Neutrophil (primary cell): Measurements from ENCODE around the gene CDC42EP4.

Source experiments
- H3K27ac ChIP-seq: fragments of 200-600 bp; sonication (generic); 2 replicates; pipeline ENCODE4 v1.5.1; 2016; ENCODE audit warnings: mild to moderate bottlenecking, moderate library complexity
- H3K27me3 ChIP-seq: fragments of 200-600 bp; sonication (generic); 2 replicates; pipeline ENCODE4 v1.6.0; 2016; ENCODE audit warnings: mild to moderate bottlenecking
- H3K36me3 ChIP-seq: fragments of 200-600 bp; sonication (generic); 2 replicates; pipeline ENCODE4 v1.5.1; 2017
- H3K4me1 ChIP-seq, 2 experiments: fragments of 200-600 bp in 1 of 2; sonication (generic) in 1 of 2; 1 replicate in 1 of 2; 2 replicates in 1 of 2; pipeline versions ENCODE4 v1.5.1 to v1.6.1; 2013 to 2016; ENCODE audit warnings: low read depth in 1 of 2, low read length in 1 of 2, mild to moderate bottlenecking in 1 of 2, moderate library complexity in 1 of 2; ENCODE audit not compliant: control insufficient read depth in 1 of 2, insufficient read depth in 1 of 2
- H3K4me3 ChIP-seq, 2 experiments: fragments of 200-600 bp in 1 of 2; sonication (generic) in 1 of 2; 1 replicate in 1 of 2; 2 replicates in 1 of 2; pipeline ENCODE4 v1.5.1; 2013 to 2016; ENCODE audit warnings: low read depth in 1 of 2, low read length in 1 of 2, mild to moderate bottlenecking in 1 of 2, moderate library complexity in 1 of 2
- H3K9me3 ChIP-seq: fragments of 200-600 bp; sonication (generic); 2 replicates; pipeline ENCODE4 v1.5.1; 2016
- CTCF ChIP-seq: fragments of 200-600 bp; sonication (generic); IDR thresholded peaks from 2 replicates; pipeline ENCODE4 v1.5.1; 2016; ENCODE audit warnings: antibody characterized with exemption

CDC42EP4 gene

GRCh38 chr17:73283250-73283649 lies 28.6 kb downstream of the CDC42EP4 start:
- Histone ChIP-seq H3K4me1 (no peaks in the 10 kb centered on the region), H3K9me3 (no peaks in the 10 kb centered on the region), H3K27me3 (no peaks in the 10 kb centered on the region), H3K4me3 (no peak overlapping the region), H3K27ac (no peak overlapping the region), H3K36me3 (peaks cover 25% of the 10 kb centered on the region)
- no peak for TF ChIP-seq CTCF

- H3K4me1 ChIP-seq = no peaks in the 10 kb centered on the region
- H3K36me3 ChIP-seq = peaks cover 25% of the 10 kb centered on the region
- no peak overlapping the region for H3K4me3 ChIP-seq
- no peaks in the 10 kb centered on the region for H3K9me3 ChIP-seq
- no peak overlapping the region for H3K27ac ChIP-seq
- no peaks in the 10 kb centered on the region for H3K27me3 ChIP-seq
- TF ChIP-seq CTCF = no peak
Measured at GRCh38 chr17:73282629-73283028, 29.2 kb downstream of the CDC42EP4 start.

GRCh38 chr17:73281928-73282327 lies 29.9 kb downstream of the CDC42EP4 start:
- H3K9me3 ChIP-seq = no peaks in the 10 kb centered on the region
- TF ChIP-seq CTCF = no peak

GRCh38 chr17:73280191-73280590 lies 31.6 kb downstream of the CDC42EP4 start:
- Histone ChIP-seq H3K9me3 (no peaks in the 10 kb centered on the region), H3K36me3 (peaks cover 11% of the 10 kb centered on the region), H3K27ac (no peak overlapping the region), H3K27me3 (no peaks in the 10 kb centered on the region), H3K4me3 (no peak overlapping the region), H3K4me1 (no peaks in the 10 kb centered on the region)
- no peak for TF ChIP-seq CTCF

More at GRCh38 chr17:73281928-73282327, 29.9 kb downstream of the CDC42EP4 start:
- Histone ChIP-seq H3K4me1 (no peaks in the 10 kb centered on the region), H3K27ac (no peak overlapping the region), H3K4me3 (no peak overlapping the region), H3K36me3 (peaks cover 25% of the 10 kb centered on the region), H3K27me3 (no peaks in the 10 kb centered on the region)

- Histone ChIP-seq H3K4me1 (no peaks in the 10 kb centered on the region), H3K27ac (no peak overlapping the region), H3K27me3 (no peaks in the 10 kb centered on the region), H3K4me3 (no peak overlapping the region), H3K9me3 (no peaks in the 10 kb centered on the region), H3K36me3 (peaks cover 6% of the 10 kb centered on the region)
- TF ChIP-seq CTCF = no peak
Measured at GRCh38 chr17:73279704-73280103, 32.1 kb downstream of the CDC42EP4 start.
